CD4-positive, alpha-beta T cell treated with Interleukin-6 for 4 hours (primary cell): ENCODE data around the gene SMG6.
"Not testable (repeated sequence)": the region's sequence is repeated elsewhere in the genome, so short reads cannot be mapped to it uniquely, and the experiment has no call there.

Experiments used
- DNase-seq: peaks from one replicate; pipeline ENCODE4 v3.0.0-alpha.2; 2020; ENCODE audit warnings: mixed read lengths

SMG6 gene

DNA sequence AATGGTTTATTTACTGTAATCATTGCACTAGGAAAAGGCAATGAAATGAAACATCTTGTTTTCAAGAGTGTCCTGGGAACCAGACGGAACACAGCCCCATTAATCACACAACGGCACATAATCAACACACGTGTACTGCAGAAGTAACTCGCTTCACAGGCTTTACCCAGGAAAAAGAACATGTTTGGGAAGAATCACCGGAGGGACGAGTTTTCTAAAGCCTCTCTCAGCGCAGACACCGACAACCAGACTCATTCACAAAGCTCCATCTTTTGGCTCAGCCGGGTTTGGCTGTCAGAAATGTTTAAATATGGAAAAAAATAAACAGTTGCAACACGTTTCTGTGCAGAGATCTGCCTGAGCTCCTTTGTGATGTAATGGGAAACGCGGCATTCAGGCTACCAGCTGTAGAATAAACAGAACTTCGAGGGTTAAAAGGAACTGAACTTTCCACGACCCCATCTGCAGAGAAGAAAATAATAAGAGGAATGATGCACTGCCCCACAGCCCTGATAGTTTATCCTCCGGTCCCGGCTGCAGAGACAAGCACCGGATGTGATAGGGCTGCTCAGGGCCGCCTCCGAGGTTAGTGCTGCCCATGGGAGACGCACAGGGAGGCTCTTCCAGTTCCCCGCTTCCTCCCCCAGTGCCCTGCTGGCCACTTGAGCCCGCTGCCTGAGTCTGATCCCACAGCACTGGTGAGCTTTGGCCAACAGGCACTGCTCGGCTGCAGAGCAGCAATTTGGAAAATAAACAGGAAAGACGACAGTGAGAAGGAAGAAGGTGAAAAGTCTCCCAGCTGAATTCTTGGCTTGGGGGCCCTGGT lies 128.9 kb downstream of the SMG6 start:
- DNase-seq: no peak

GRCh38 chr17:2174014-2174413 lies 129.6 kb downstream of the SMG6 start:
- no peak for DNase-seq

DNA sequence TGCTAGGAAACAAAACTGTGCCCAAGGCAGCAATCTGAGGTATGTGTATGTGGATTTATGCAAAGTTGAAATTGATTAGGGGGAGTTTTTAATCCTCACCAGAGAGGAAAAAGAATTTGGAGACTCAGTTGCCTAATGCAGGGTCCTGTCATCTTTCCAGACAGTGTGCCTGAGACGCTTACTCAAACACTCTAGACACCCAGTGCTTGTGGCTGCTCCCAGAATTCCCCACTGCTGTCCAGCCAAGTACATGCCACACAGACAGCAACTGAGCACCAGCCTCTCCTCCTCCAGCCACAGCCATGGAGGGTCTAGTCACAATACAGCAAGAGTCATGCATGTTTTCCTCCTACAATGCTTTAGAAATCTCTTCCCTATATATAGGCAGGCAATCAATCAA lies 130.6 kb downstream of the SMG6 start:
- DNase-seq: no peak

- no peak for DNase-seq
These were observed 131.3 kb downstream of the SMG6 start for GRCh38 chr17:2172077-2172851.

DNA sequence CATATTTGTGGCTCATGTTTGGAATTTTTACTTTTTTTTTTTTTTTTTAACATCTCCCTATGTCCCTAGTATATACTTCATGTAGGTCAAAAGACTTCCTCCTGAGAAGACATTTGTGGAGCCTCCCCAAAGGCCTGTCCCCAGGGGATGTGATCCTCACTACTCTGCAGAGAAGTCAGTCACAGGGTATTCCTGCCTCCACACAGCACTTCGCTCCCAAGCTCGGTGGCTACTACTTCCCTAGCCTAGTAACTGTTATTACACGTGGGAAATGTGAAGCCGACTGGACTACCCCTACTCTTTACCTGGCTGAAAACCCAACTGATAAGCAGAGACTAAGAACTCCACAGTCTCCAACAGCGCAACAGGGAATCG lies 131.9 kb downstream of the SMG6 start:
- DNase-seq: no peak

- peak; percentile 9 for DNase-seq
These were observed 133.6 kb downstream of the SMG6 start for GRCh38 chr17:2170023-2170422.

DNA sequence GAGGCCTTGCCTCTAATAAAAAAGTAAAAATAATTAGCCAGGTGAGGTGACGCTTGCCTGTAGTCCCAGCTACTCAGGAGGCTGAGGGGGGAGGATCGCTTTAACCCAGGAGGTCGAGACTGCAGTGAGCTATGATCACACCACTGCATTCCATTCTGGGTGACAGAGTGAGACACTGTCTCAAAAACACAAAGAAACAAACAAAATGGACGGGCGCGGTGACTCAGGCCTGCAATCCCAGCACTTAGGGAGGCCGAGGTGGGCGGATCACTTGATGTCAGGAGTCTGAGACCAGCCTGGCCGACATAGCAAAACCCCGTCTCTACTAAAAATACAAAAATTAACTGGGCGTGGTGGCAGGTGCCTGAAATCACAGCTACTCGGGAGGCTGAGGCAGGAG lies 137.9 kb downstream of the SMG6 start:
- DNase-seq: not testable (repeated sequence)

DNA sequence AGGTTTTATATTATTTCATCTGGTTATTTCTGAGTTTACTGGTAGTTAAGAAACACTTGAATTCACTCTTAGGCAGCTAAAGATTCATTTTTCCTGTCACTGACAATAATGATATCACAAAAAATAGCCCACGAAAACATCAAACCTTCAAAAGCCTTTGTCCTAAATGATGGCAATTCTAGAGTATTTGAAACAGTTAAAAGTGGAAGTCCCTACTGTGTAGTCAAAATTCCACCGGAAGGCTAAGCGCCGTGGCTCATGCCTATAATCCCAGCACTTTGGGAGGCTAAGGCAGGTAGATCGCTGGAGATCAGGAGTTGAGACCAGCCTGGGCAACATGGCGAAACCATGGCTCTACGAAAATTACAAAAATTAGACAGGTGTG lies 145.2 kb downstream of the SMG6 start:
- no peak for DNase-seq

- no peak for DNase-seq
These were observed 145.8 kb downstream of the SMG6 start for GRCh38 chr17:2157675-2158395.

DNA sequence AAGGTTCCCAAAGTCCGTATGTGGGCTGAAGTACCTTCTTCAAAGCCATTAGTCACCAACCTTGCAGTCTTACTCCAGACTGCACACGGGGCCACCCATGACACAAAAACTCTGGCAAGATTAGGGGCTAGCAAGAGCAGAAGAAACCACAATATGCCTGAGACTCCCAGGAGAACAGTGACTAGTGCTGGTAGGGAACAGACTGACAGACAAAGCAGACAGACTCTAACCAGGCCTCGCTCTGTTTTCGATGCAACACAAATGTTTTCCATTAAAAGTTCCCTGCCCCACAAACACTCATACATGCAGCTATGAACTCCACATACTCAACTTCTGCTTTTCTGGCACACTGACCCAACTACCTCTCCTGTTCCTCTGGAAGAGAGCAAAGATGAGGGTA lies 146.5 kb downstream of the SMG6 start:
- DNase-seq: no peak

DNA sequence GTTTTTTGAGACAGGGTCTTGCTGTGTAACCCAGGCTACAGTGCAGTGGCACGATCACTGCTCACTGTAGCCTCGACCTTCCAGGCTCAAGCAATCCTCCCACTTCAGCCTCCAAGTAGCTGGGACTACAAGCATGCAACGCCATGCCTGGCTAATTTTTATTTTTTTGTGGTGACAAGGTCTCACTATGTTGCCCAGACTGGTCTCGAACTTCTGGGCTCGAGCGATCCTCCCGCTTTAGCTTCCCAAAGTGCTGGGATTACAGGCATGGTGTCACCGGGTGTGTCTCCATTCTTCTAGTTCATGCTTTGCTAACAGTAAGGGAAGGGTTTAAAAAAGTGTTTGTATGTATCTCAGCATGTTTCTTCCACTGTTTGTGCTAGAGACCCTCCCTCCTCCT lies 146.9 kb downstream of the SMG6 start:
- DNase-seq: no peak

DNA sequence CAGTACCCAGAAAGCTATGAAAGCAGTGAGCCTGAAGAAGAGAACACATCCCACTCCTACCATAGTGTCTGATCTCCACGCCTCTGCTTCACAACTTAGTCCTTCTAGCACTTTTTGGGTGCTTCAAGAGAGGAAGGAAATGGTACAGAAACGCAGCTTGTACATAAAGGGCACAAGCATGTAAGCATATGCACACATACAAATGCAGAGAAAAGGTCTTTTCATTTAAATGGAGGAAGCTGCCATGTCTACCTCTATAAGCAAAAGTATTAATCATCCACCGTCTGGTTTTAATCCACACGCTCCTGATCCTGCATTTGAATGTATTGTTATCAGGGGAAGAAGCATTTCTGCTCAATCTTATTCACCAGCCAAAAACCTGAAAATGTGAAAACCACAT lies 148.0 kb downstream of the SMG6 start:
- no peak for DNase-seq

- DNase-seq: no peak
These were observed 152.1 kb downstream of the SMG6 start for GRCh38 chr17:2151358-2152033.

DNA sequence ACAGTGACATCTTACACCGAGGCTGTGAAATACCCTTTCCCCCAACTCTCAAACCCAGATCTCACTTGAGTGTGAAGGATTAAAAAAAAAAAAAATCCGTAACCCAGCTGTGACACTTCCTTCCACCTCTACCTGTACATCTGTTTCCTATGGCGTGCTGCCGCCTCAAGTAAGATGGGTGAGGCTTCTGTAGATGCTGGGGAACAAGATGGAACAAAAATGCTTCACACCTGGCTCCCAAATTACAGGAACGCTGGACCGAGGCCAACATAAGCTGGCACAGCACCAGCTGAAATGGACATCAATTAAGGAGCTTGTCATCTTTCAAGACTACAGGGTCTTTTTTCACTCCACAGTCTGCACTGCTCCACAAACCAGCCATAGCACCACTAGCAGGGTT lies 152.8 kb downstream of the SMG6 start:
- DNase-seq: no peak

GRCh38 chr17:2149934-2150333 lies 153.7 kb downstream of the SMG6 start:
- DNase-seq: no peak

- DNase-seq: no peak
These were observed 157.3 kb downstream of the SMG6 start for GRCh38 chr17:2146132-2146871.

- DNase-seq: no peak
These were observed 158.9 kb downstream of the SMG6 start for GRCh38 chr17:2144701-2145100.

DNA sequence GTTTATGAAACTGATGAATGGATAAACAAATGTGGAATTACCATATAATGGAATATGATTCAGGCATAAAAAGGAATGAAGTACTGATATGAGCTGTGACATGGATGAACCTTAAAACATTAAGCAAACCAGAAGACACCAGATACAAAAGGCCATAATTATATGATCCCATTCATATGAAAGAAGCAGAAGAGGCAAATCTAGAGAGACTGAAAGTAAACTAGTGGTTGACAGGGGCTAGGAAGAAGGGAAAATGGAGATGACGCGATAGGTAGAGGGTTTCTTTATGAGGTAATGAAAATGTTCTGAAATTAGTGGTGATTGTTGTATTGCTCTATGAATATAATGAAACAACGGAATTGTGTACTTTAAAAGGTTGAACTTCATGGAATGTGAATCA lies 160.3 kb downstream of the SMG6 start:
- no peak for DNase-seq

- DNase-seq: not testable (repeated sequence)
These were observed 160.9 kb downstream of the SMG6 start for GRCh38 chr17:2142682-2143081.

GRCh38 chr17:2140683-2141082 lies 162.9 kb downstream of the SMG6 start:
- no peak for DNase-seq

GRCh38 chr17:2138761-2139160 lies 164.8 kb downstream of the SMG6 start:
- no peak for DNase-seq

GRCh38 chr17:2138318-2138717 lies 165.3 kb downstream of the SMG6 start:
- peak; percentile 44 for DNase-seq
